GM12873 (cell line): ENCODE data around the gene TULP4.
A peak's percentile ranks its signal among the peaks of the same experiment; 100 is the strongest.

Experiments used
- TF ChIP-seq, protein P1 (sequence below): IDR thresholded peaks from 2 replicates; pipeline ENCODE4 v1.5.1; 2012; ENCODE audit warnings: low read depth, mild to moderate bottlenecking, moderate library complexity, low read length, control low read depth; ENCODE audit not compliant: insufficient read depth; ENCODE audit errors: missing control alignments

Gene TULP4

DNA sequence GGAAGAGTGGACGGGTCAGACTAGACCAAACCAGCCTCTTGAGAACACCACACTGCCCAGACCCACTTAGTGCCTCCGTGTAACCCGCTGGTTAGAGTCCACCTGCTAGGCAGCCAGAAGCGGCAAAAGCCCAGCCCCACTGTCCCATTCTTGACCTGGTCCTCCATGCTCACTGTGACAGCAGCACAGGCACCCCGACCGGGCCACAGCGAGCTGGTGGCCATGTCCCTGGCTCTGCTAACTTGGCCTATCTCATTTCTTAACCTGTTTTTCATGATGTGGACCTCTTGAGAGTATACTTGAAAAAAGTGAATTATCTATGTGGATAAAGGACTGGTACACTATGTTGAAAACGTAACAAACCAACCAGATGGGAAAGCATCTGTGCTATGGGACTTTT is 202.7 kb downstream of the TULP4 start:
- TF ChIP-seq, protein P1, sequence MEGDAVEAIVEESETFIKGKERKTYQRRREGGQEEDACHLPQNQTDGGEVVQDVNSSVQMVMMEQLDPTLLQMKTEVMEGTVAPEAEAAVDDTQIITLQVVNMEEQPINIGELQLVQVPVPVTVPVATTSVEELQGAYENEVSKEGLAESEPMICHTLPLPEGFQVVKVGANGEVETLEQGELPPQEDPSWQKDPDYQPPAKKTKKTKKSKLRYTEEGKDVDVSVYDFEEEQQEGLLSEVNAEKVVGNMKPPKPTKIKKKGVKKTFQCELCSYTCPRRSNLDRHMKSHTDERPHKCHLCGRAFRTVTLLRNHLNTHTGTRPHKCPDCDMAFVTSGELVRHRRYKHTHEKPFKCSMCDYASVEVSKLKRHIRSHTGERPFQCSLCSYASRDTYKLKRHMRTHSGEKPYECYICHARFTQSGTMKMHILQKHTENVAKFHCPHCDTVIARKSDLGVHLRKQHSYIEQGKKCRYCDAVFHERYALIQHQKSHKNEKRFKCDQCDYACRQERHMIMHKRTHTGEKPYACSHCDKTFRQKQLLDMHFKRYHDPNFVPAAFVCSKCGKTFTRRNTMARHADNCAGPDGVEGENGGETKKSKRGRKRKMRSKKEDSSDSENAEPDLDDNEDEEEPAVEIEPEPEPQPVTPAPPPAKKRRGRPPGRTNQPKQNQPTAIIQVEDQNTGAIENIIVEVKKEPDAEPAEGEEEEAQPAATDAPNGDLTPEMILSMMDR, result no peak

DNA sequence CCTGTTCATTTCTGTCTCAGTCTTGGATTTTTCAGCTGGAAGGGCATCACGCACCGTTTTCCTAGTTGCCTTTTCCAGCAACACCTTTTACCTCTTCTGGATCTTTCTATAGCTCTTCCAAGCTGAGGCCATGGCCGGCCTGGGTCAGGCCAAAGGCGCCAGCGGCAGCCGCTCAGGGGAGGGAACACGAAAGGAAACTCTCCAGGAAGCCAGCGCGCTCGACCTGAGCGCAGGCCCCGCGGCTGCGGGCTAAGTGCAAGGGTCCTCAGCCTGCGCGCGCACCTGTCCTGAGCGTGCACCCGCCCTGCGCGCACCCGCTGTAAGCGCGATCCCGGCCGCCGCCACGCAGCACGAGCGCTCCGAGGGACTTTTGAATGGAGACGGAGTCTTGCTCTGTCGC is 203.8 kb downstream of the TULP4 start:
- TF ChIP-seq, protein P1, result no peak

GRCh38 chr6:158517038-158517437 is 204.8 kb downstream of the TULP4 start:
- TF ChIP-seq, protein P1, result no peak

GRCh38 chr6:158517581-158517980 is 205.3 kb downstream of the TULP4 start:
- TF ChIP-seq, protein P1, result no peak

- TF ChIP-seq, protein P1, result peak; percentile 70
Observed at GRCh38 chr6:158518191-158519127, 206.2 kb downstream of the TULP4 start.

GRCh38 chr6:158519300-158519699 is 207.0 kb downstream of the TULP4 start:
- TF ChIP-seq, protein P1, result no peak

GRCh38 chr6:158519761-158520160 is 207.5 kb downstream of the TULP4 start:
- TF ChIP-seq, protein P1, result no peak
